Activated CD4-positive, alpha-beta T cell treated with anti-CD3 and anti-CD28 coated beads for 1 hour (primary cell): ENCODE data around the gene TSC22D4.
A peak's percentile ranks its signal among the peaks of the same experiment; 100 is the strongest.
"Not testable (repeated sequence)": the region's sequence is repeated elsewhere in the genome, so short reads cannot be mapped to it uniquely, and the experiment has no call there.

Source experiments
- DNase-seq: peaks from one replicate; pipeline ENCODE4 v3.0.0-alpha.2; 2020

Gene TSC22D4

DNA sequence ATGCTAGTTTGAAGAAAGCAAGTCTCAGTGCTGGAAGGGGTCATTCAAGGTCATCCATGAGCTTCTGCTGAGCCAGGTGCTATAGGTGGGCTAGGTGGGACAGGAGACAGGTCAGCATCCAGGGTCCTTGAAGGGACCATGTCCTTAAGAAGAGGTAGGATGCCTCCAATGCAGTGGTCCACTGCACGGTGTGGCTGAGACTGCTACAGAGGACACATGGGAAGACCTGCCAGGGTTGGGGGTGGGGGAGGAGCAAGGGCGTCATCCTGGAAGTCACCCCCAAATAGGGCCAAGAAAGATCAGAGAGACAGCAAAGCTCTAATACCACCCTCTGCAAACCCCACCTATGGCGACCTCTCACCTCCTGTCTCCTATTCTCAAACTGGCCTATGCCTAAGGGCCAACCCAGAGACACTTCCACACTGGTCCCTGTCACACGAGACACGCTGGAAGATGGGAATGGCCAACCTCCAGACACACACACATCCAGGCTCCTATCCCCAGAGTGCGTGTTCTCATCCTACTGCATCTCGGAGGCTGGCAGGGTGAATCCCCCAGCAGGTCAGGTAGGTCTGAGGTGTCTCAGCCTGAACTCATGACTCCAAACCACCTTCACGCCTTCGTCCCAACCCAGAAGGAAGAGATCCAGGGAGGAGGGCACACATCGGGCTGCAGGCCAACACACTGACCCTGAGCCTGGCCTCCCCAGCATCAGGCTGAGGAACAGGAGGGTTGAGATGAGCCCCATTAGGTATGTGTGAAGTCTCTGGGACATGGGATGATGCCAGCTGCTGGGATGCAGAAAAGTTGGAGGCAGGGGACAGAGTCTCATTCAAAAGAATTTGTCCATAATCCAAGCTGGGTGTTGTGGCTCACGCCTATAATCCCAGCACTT is 37.1 kb downstream of the TSC22D4 start:
- no peak for DNase-seq

DNA sequence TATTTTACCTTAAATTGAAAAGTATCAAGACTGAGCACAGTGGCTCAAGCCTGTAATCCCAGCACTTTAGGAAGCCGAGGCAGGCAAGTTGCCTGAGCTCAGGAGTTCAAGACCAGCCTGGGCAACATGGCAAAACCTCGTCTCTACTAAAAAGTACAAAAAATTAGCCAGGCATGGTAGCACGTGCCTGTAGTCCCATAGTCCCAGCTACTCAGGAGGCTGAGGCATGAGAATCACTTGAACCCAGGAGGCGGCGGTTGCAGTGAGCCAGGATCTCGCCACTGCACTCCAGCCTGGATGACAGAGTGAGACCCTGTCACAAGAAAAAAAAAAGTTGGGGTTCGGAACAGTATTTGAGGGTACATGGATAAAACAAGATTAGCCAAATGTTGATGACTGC is 39.8 kb downstream of the TSC22D4 start:
- not testable (repeated sequence) for DNase-seq

DNA sequence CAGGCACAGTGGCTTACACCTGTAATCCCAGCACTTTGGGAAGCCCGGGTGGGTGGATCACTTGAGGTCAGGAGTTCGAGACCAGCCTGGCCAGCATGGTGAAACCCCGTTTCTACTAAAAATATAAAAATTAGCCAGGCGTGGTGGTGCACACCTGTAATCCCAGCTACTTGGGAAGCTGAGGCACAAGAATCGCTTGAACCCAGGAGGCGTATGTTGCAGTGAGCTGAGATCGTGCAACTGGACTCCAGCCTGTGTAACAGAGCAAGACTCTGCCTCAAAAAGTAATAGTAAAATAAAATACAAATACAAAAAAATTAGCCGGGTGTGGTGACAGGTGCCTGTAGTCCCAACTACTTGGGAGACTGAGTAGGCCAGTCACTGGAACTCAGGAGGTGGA is 40.3 kb downstream of the TSC22D4 start:
- not testable (repeated sequence) for DNase-seq

DNA sequence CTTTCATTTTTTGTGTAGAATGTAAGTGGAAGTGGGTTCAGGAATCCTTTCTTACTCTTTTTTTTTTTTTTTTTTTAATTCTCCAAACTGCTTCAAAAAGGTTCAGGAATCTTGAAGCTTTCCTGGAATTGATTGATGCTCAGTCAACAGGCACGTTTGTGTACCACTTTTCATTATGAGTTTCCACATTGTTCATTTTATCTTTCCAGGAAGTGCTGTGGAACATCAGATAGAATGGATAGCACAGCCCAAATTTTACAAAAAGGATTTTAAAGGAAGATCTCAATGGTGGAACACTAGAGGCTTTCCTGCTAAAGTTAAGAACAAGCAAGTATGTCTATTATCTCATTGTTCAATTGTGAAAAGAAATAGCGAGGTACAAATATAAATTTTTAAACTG is 40.8 kb downstream of the TSC22D4 start:
- no peak for DNase-seq

DNA sequence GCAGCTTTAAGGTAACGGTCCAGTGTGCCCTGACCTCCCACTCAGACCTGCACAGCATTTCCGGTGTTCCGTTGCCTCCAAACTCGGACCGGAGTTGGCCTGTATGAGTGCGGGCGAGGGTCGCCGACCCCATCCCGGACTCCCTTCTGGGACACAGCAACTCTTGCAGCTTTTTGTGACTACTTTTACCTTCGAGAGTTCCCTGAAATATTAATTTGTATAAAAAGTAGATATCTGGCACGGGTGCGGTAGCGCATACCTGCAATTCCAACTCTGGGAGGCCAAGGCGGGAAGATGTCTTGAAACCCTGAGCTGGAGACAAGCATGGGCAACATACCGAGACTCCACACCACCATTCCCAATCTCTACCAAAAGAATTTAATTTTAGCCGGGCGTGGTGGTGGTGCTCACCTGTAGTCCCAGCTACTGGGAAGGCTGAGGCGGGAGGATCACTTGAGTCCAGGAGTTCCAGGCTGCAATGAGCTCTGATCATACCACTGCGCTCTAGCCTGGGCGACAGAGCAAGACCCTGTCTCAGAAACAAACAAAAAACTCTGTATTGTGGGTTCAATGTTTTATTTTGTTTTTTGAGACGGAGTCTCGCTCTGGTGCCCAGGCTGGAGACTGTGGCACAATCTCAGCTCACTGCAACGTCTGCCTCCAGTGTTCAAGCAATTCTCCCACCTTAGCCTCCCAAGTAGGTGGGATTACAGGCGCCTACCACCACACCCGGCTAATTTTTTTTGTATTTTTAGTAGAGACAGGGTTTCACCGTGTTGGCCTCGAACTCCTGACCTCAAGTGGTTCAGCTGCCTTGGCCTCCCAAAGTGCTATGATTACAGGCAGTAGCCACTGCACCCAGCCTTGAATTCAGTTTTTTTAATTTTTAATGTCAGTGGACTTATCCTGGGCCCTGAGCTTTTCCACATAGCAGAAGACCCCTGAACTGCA is 41.6 kb downstream of the TSC22D4 start:
- DNase-seq: no peak

DNA sequence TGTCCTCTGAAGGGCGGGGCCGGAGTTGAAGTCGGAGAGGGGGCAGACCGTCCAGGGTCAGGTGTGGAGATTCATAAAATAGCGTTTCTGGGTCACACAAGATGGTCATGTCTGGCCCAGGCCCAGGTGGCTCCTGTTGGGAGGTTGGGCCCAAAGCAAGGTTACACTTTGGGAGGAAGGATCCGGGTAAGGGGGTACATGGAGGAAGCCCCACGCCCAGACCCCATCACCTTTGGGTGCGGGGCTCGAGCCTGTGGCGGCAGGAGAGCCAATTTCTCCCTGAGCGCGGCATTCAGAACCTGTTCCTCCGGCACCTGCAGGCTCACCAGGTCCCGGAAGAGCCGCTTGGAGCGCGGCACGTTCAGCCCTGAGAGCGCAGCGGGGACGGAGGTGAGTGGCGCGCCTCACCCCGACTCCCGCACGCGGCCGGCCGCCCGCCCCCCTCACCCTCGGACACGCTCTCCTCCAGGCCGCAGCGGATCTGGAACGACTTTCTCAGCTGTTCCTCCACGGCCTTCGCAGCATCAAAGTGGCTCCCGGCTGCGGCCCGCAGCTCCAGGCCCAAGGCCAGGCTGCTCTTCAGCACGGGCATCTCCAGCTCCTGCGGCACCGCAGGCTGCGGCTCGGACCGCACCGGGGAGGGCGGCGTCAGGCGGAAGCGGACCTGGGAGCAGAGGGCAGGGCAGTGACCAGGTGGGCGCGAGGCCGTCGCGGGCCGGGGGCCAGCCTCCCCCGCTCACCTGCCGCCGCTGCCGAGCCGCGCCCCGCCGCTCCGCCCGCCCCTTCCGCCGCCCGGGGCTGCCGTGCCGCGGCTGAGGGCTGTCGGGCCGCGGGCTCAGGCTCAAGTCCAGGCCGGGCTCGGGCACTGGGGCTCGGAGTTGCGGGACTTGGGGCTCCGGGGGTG is 43.4 kb downstream of the TSC22D4 start:
- DNase-seq: peak; percentile 42

DNA sequence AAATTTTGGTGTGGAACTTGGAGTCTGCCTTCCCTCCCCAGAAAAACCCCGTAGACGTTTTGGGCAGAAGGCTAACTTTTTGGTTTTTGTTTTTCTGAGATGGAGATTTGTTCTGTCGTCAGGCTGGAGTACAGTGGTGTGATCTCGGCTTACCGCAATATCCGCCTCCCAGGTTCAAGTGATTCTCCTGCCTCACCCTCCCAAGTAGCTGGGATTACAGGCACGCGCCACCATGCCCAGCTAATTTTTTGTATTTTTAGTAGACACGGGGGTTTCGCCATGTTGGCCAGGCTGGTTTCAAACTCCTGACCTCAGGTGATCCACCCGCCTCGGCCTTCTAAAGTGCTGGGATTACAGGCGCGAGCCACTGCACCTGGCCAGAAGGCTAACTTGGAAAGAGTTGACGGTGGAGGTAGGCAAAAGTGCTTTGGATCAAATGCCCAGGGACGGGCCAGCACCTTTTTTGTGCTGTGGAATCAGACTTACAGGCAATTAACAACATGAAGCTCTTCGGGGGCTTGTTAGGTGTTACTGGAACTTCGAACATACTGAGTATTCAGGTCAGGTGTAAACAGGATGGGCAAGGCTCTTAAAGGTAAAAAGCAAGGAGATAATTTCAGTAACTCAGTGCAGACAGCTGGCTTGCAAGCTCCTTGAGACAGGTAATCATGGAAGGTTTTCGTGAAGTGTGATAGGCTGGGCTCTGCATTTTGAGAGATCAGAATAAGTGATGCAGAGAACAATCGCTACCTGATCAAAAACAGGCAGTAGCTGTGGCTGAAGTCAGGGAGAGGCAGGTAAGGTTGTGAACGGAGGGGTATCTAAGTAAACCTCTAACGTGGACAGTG is 44.5 kb downstream of the TSC22D4 start:
- DNase-seq: no peak

DNA sequence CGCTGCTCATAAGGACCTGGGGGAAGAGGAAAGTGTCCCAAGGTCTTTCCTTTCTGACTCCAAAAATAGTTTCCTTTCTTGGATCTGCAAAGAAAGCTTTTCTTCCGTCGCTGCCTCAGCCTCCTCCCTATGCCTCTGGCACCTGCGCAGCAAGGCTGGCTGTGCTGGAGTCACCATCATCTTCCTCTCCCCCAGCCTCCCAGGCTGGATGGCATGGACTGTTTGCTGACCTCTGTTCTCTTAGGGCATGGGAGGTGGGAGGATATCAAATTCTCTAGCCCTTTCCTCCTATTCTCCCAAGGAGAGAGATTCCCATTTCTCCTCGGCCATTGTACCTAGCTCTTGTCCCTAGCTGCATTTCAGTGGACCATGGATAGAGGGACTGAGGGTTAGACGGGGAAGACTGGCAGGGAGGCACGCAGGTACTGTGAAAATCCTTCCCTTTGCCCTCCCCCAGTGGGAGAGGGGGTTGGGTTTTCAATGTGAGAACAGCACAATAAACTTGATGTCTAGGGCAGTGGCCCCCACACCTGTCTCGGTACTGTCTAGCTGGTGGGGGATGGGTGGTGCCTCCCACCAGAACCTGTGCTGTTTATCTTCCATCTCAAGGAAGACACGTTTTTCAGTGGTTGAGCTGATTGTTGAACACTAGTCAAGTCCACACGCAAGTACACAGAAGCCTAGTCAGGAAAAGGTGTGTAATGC is 45.3 kb downstream of the TSC22D4 start:
- no peak for DNase-seq

DNA sequence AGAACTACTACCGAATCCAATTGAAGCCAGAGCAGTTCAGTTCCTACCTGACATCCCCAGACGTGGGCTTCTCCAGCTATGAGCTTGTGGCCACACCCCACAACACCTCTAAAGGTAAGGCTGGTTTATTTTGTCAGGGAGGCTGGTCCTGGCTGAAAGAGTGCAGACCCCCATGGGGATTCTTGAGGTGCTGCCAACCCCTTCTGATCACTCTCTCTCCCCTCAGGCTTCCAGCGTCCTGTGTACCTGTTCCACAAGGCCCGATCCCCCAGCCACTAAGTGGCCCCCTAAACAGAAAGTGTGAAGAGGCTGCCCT is 45.8 kb downstream of the TSC22D4 start:
- DNase-seq: no peak

DNA sequence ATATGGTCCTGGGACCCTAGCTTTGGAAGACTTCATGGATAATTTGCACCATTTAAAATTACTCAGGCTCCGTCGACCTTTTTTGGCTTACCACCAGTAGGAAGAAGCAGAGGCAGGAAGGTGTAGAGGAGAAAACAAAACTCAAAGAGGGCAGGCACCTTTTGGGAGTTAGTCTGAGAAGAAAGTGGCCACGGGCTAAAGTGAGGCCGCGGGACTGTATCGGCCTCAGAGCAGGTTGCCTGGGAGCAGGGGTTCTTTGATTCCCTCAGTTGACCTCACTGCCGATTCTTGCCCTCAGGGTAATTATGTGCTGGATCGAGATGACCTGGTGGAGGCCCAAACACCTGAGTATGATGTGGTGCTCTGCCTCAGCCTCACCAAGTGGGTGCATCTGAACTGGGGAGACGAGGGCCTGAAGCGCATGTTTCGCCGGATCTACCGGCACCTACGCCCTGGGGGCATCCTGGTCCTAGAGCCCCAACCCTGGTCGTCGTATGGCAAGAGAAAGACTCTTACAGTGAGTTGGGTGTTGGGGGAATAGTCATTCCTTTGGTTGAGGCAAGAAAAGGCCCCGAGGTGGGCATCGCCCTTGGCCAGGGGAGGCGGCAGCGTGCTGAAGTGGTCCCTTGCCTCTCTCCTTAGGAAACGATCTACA is 46.3 kb downstream of the TSC22D4 start:
- no peak for DNase-seq

DNA sequence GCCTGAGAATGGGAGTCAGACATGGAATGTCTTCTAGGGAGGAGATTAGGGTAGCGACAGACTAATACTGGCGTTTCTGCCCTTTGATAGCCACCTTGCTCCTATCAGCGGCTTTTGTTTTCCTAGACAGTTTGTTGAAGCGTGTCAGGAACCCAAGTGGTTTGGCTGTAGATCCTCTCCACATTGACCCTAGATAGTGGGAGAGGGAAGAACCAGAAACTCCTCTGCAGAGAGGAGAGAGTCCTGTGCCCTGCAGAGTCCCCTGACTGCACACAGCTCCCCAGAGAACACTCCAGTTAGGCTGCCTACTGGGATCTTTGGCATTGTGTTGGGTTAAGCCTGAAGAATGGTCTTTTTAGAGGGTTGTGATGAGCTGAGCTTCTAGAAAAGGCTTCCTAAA is 47.0 kb downstream of the TSC22D4 start:
- DNase-seq: no peak

DNA sequence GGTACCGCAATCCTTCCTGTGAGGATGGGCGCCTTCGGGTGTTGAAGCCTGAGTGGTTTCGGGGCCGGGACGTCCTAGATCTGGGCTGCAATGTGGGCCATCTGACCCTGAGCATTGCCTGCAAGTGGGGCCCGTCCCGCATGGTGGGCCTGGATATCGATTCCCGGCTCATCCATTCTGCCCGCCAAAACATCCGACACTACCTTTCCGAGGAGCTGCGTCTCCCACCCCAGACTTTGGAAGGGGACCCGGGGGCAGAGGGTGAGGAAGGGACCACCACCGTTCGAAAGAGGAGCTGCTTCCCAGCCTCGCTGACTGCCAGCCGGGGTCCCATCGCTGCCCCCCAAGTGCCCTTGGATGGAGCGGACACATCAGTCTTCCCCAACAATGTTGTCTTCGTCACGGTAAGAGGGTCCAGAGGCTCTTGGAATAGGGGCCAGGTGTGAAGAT is 47.7 kb downstream of the TSC22D4 start:
- no peak for DNase-seq

DNA sequence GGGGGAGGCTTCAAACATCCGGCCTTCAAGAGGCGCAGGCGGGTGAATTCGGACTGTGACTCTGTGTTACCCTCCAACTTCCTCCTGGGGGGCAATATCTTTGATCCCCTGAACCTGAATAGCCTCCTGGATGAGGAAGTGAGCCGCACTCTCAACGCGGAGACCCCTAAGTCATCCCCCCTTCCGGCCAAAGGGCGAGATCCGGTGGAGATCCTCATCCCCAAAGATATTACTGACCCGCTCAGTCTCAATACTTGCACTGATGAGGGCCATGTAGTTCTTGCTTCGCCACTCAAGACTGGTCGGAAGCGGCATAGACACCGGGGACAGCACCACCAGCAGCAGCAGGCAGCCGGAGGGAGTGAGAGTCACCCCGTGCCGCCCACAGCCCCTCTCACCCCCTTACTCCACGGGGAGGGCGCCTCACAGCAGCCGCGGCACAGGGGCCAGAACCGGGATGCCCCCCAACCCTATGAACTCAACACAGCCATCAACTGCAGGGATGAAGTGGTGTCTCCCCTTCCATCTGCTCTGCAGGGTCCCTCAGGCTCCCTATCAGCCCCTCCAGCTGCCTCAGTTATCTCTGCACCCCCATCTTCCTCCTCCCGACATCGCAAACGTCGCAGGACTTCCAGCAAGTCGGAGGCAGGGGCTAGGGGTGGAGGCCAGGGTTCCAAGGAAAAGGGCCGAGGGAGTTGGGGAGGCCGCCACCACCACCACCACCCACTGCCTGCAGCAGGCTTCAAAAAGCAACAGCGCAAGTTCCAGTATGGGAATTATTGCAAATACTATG is 48.3 kb downstream of the TSC22D4 start:
- DNase-seq: no peak

DNA sequence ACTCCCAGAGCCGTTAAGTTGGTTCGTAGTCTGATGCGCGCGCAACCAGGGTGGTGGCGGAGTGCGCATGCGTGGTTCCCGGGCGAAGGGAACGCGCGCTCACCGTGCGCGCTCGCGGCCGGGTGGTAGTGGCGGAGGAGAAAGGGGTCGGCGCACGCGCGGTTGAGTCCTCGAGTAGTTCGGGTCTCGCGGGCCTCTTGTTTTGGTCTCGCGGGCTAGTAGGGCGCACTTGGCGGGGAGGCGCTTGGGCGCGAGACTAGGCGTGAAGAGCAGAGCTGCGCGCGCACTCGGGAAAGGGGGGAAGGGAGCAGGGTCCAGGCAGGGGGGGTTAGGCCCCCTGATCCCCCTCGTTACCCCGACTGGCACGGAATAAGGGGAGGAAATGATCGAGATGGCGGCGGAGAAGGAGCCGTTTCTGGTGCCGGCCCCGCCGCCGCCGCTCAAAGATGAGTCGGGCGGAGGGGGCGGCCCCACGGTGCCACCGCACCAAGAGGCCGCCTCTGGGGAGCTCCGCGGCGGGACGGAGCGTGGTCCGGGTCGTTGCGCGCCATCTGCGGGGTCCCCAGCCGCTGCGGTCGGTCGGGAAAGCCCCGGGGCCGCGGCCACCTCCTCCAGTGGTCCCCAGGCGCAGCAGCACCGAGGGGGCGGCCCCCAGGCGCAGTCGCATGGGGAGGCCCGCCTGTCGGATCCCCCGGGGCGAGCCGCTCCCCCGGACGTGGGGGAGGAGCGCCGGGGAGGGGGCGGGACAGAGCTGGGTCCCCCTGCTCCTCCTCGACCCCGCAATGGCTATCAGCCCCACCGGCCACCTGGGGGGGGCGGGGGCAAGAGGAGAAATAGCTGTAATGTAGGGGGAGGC is 49.1 kb downstream of the TSC22D4 start, which contains the start of gene MEPCE:
TSS of gene MEPCE (plus strand) at position 195 of the 856 bp plus-strand sequence. CDS start at position 383, 188 bp downstream.
- peak; percentile 96 for DNase-seq

DNA sequence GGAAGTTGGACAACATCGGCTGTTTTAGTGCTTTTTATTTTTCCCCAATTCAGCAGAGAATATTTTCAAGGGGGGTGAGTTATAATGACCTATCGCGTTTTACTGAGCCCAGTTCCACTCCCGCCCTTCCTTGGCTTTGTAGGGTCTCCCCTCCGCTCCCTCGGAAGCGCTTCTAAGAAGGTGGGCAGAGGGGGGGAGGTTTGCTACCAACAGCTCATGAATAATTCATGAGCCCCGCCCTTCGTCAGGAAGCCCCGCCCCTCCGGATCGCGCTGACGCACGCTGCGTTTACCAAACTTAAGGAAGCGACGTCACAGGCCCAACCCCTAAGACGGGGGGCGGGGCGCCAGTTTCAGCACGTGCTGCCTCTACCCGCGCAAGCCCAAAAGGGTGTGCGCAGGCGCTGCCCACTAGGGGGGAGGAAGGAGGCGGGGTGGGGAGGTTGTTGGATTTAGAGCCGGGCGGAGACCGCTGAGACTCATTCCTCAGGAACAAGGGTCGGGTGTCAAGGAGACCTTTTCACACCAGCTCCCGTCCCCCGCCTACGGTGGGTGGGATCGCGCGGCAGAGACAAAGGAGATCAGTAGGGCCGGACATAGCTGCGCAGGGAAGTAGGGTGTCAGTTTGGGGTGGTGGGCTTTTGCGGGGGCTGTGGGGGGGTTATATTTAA is 49.9 kb downstream of the TSC22D4 start:
- DNase-seq: peak; percentile 100

DNA sequence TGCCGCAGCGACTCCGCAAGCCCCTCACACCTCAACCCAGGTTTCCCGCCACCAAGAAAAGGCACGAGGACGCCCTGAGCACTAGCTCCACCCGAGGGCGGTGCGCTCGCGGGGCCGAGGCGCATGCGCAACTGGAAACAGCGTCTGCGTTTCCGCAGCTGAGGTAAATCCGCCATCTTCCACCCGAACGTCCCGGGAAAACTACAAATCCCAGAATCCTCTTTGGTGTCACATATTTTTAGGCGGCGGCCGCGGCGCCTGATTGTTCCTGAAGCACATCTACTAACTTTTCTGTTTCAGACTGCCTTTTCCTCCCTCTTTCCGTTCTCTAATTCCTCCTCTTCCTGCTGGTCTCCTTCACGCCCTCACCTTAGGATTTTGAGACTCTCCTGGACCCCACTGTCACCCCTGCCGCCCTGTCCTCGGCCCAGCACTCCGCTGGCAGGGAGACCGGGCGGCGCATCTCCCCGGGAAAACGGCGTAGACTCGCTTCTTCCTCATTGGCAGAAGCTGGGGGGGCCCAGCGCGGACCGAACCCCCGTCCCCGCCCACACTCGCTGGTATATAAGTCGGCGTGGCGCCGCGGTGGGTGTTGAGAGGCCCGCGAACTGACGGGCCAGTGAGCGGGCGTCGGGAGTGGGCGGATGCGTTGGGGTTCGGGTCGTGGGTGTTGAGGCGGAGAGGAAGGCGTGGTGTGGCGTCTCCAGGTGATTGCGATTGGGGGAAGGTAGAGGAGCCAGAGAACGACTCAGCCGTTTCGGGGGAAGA is 50.6 kb downstream of the TSC22D4 start, which contains the start of gene ZCWPW1:
TSS of gene ZCWPW1 (minus strand) at position 505 of the 768 bp plus-strand sequence. CDS start 8,054 bp downstream, outside the sequence.
- DNase-seq: peak; percentile 98

DNA sequence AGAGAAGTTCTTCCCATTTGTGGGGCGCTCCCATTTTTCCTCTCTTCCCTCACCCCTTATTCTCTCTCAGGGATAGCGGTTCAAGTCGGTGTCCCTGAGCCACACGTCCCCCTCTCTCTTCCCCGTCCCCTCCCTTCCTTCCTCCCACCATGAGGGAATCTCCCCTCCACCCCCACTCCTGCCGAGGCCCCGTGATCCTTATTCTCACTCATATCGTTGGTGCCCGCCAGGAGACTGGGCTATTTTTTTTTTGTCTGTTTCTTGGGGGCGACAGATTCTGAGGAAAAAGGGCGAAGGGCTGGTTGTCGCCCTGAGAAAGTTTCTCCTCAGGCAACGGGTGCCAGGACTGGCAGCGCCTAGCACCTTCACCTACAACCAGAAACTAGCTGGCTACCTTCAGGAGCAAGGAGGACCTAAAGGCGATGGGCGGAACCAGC is 51.2 kb downstream of the TSC22D4 start:
- no peak for DNase-seq
